GM13977 (cell line): Measurements from ENCODE around the gene OOSP4B.

Source experiments
- DNase-seq: peaks from one replicate; pipeline ENCODE4 v3.0.0; 2012; ENCODE audit warnings: low spot score
- CTCF ChIP-seq: IDR thresholded peaks from 2 replicates; pipeline ENCODE4 v1.5.1; 2012; ENCODE audit warnings: mild to moderate bottlenecking, control low read depth; ENCODE audit not compliant: insufficient read depth; ENCODE audit errors: extremely low read depth, missing control alignments
- in situ Hi-C: fragments of 300-500 bp; cut with MboI; formaldehyde crosslinking; loops from one replicate; pipeline ENCODE4 v1.12.0; 2022; ENCODE audit warnings: low sequenced_read_pairs, low pct_unique_long_range_greater_than_20kb, mixed read lengths, inconsistent platforms; ENCODE audit not compliant: unreplicated experiment

The OOSP4B gene

GRCh38 chr11:60078745-60079144, 61.8 kb downstream of the OOSP4B start:
- no peak for TF ChIP-seq CTCF
- in situ Hi-C loops, result no loop called here

GRCh38 chr11:60080535-60080934, 63.6 kb downstream of the OOSP4B start:
- no peak for TF ChIP-seq CTCF
- in situ Hi-C loops, result no loop called here
- DNase-seq, result no peak

More at GRCh38 chr11:60078745-60079144, 61.8 kb downstream of the OOSP4B start:
- no peak for DNase-seq
